OCI-LY3 (cell line): ENCODE data around the gene OTOG.

Experiments
- H2AFZ ChIP-seq: fragments of 200-600, 300-600 bp; shearing (Covaris generic); 2 replicates; pipeline ENCODE4 v1.6.0; 2014; ENCODE audit warnings: antibody characterized with exemption, low read depth, low read length
- H3K27ac ChIP-seq: fragments of 200-600, 300-600 bp; sonication (generic); 2 replicates; pipeline ENCODE4 v1.5.1; 2014; ENCODE audit warnings: mild to moderate bottlenecking, low read length, moderate library complexity, mixed read lengths
- H3K27me3 ChIP-seq: fragments of 200-600, 300-600 bp; sonication (generic); 2 replicates; pipeline ENCODE4 v1.6.1; 2014; ENCODE audit warnings: low read depth, low read length, mixed read lengths
- H3K36me3 ChIP-seq: fragments of 200-600, 300-600 bp; sonication (generic); replicated peaks from 2 replicates; pipeline ENCODE3; 2014; ENCODE audit warnings: low read depth, low read length, mixed read lengths
- H3K4me1 ChIP-seq: fragments of 300-600, 200-600 bp; sonication (generic); 2 replicates; pipeline ENCODE4 v1.6.1; 2014; ENCODE audit warnings: low read length, mixed read lengths
- H3K4me2 ChIP-seq: fragments of 200-600, 300-600 bp; sonication (generic); 2 replicates; pipeline ENCODE4 v1.6.1; 2014; ENCODE audit warnings: low read length, mixed read lengths
- H3K4me3 ChIP-seq: fragments of 300-600, 200-600 bp; sonication (generic); 2 replicates; pipeline ENCODE4 v1.5.1; 2014; ENCODE audit warnings: antibody characterized with exemption, mild to moderate bottlenecking, low read length, moderate library complexity
- H3K79me2 ChIP-seq: fragments of 300-600, 200-600 bp; shearing (Covaris generic); 2 replicates; pipeline ENCODE4 v1.6.1; 2014; ENCODE audit warnings: mild to moderate bottlenecking, low read length, mixed read lengths
- H3K9ac ChIP-seq: fragments of 300-600, 200-600 bp; shearing (Covaris generic); 2 replicates; pipeline ENCODE4 v1.6.0; 2014; ENCODE audit warnings: mild to moderate bottlenecking, low read length, moderate library complexity
- H3K9me3 ChIP-seq: fragments of 200-600, 300-600 bp; shearing (Covaris generic); 2 replicates; pipeline ENCODE4 v1.6.1; 2014; ENCODE audit warnings: low read length, mixed read lengths; ENCODE audit not compliant: insufficient read depth
- H4K20me1 ChIP-seq: fragments of 200-600, 300-600 bp; sonication (generic); 2 replicates; pipeline ENCODE4 v1.6.1; 2016; ENCODE audit warnings: low read length, mixed read lengths; ENCODE audit not compliant: insufficient read depth
- CTCF ChIP-seq: fragments of 200-600, 300-600 bp; sonication (generic); IDR thresholded peaks from 2 replicates; pipeline ENCODE4 v1.5.1; 2014; ENCODE audit warnings: antibody characterized with exemption, low read length, low read depth
- EZH2phosphoT487 ChIP-seq: fragments of 200-600 bp; shearing (Covaris generic); IDR thresholded peaks from 2 replicates; pipeline ENCODE4 v1.6.1; 2018; ENCODE audit warnings: antibody characterized with exemption, mixed run types, low read depth

OTOG gene

GRCh38 chr11:17531071-17531600 is 15.9 kb upstream of the OTOG start:
- no peaks in the 10 kb centered on the region for H3K9me3 ChIP-seq
- no peaks in the 10 kb centered on the region for H3K79me2 ChIP-seq
- no peaks in the 10 kb centered on the region for H3K36me3 ChIP-seq
- peaks cover 27% of the 10 kb centered on the region for H3K27me3 ChIP-seq
- no peak overlapping the region for H3K4me3 ChIP-seq
- no peak for TF ChIP-seq EZH2phosphoT487
- no peak for TF ChIP-seq CTCF
- H3K4me2 ChIP-seq = no peak overlapping the region
- no peaks in the 10 kb centered on the region for H3K4me1 ChIP-seq
- no peak overlapping the region for H3K27ac ChIP-seq
- no peaks in the 10 kb centered on the region for H4K20me1 ChIP-seq
- H2AFZ ChIP-seq = no peak overlapping the region
- no peak overlapping the region for H3K9ac ChIP-seq

- H3K9me3 ChIP-seq = no peaks in the 10 kb centered on the region
- H4K20me1 ChIP-seq = no peaks in the 10 kb centered on the region
- no peaks in the 10 kb centered on the region for H3K4me1 ChIP-seq
- H3K27ac ChIP-seq = no peak overlapping the region
- peaks cover 27% of the 10 kb centered on the region for H3K27me3 ChIP-seq
- no peak overlapping the region for H2AFZ ChIP-seq
- no peak overlapping the region for H3K4me2 ChIP-seq
- no peak overlapping the region for H3K4me3 ChIP-seq
- H3K79me2 ChIP-seq = no peaks in the 10 kb centered on the region
- H3K36me3 ChIP-seq = no peaks in the 10 kb centered on the region
- no peak overlapping the region for H3K9ac ChIP-seq
- no peak for TF ChIP-seq CTCF
- no peak for TF ChIP-seq EZH2phosphoT487
Observed at GRCh38 chr11:17531636-17532113, 15.4 kb upstream of the OTOG start.

- Histone ChIP-seq H3K79me2 (no peaks in the 10 kb centered on the region), H3K9me3 (no peaks in the 10 kb centered on the region), H3K27me3 (peaks cover 31% of the 10 kb centered on the region)
Observed at GRCh38 chr11:17532784-17533183, 14.3 kb upstream of the OTOG start.

GRCh38 chr11:17533341-17533740 is 13.7 kb upstream of the OTOG start:
- Histone ChIP-seq H3K27me3 (peaks cover 31% of the 10 kb centered on the region), H3K36me3 (no peaks in the 10 kb centered on the region), H3K9ac (no peak overlapping the region)

More at GRCh38 chr11:17532784-17533183, 14.3 kb upstream of the OTOG start:
- Histone ChIP-seq H3K9ac (no peak overlapping the region), H4K20me1 (no peaks in the 10 kb centered on the region), H3K4me3 (no peak overlapping the region), H3K27ac (no peak overlapping the region), H3K4me2 (no peak overlapping the region), H3K36me3 (no peaks in the 10 kb centered on the region), H3K4me1 (no peaks in the 10 kb centered on the region), H2AFZ (no peak overlapping the region)
- TF ChIP-seq EZH2phosphoT487 = no peak
- no peak for TF ChIP-seq CTCF

More at GRCh38 chr11:17533341-17533740, 13.7 kb upstream of the OTOG start:
- TF ChIP-seq EZH2phosphoT487 = no peak
- TF ChIP-seq CTCF = no peak
- H3K4me2 ChIP-seq = no peak overlapping the region
- H4K20me1 ChIP-seq = no peaks in the 10 kb centered on the region
- H3K4me1 ChIP-seq = no peaks in the 10 kb centered on the region
- H2AFZ ChIP-seq = no peak overlapping the region
- no peak overlapping the region for H3K4me3 ChIP-seq
- no peaks in the 10 kb centered on the region for H3K79me2 ChIP-seq
- H3K9me3 ChIP-seq = no peaks in the 10 kb centered on the region
- no peak overlapping the region for H3K27ac ChIP-seq
